Calu3 (cell line): ENCODE results near the gene FHIT. TPM values are rescaled to one million over a fixed set of nuclear protein-coding genes. Genes with fewer than 3 reads are reported as not detected.

Experiments used
- BruUV-seq: library from RNA; stranded (reverse); fragments of 400-500 nt; replicated peaks from 2 replicates; lab custom pipeline; 2021; lab: Mats Ljungman, UMichigan
- CTCF ChIA-PET: fragments of 300-600 bp; sonication (Branson Sonifier 250); formaldehyde crosslinking; loops from one replicate; lab custom pipeline; 2022; ENCODE audit warnings: antibody characterized with exemption; lab: Charles Lee
- DNase-seq: peaks from one replicate; pipeline ENCODE4 v3.0.0; 2022
- H3K27ac Mint-ChIP-seq: one replicate; pipeline ENCODE4 v1.8.0; 2022; ENCODE audit warnings: mixed read lengths; ENCODE audit not compliant: unreplicated experiment
- H3K27me3 Mint-ChIP-seq: one replicate; pipeline ENCODE4 v1.8.0; 2022; ENCODE audit warnings: mixed read lengths; ENCODE audit not compliant: unreplicated experiment
- H3K36me3 Mint-ChIP-seq: one replicate; pipeline ENCODE4 v1.8.0; 2022; ENCODE audit warnings: mild to moderate bottlenecking, moderate library complexity, mixed read lengths; ENCODE audit not compliant: insufficient read depth, unreplicated experiment
- H3K4me1 Mint-ChIP-seq: one replicate; pipeline ENCODE4 v1.8.0; 2022; ENCODE audit warnings: mild to moderate bottlenecking, low read depth, mixed read lengths; ENCODE audit not compliant: unreplicated experiment
- H3K4me3 Mint-ChIP-seq: one replicate; pipeline ENCODE4 v1.8.0; 2022; ENCODE audit warnings: mild to moderate bottlenecking, low read depth, moderate library complexity, mixed read lengths; ENCODE audit not compliant: unreplicated experiment
- H3K9me3 Mint-ChIP-seq: one replicate; pipeline ENCODE4 v1.8.0; 2022; ENCODE audit warnings: low read depth, mixed read lengths; ENCODE audit not compliant: unreplicated experiment
- CTCF ChIP-seq: fragments of 200-600 bp; IDR thresholded peaks from one replicate; pipeline ENCODE4 v1.8.0; 2022; ENCODE audit warnings: antibody characterized with exemption; ENCODE audit not compliant: unreplicated experiment
- intact Hi-C: fragments of 100-400 bp; cut with micrococcal nuclease; formaldehyde crosslinking; loops from one replicate; pipeline ENCODE4 v1.10.0; 2022; ENCODE audit not compliant: unreplicated experiment
- total RNA-seq: library from RNA; stranded (reverse); gene quantifications from 2 replicates; pipeline ENCODE4 v1.2.3, GENCODE V29; 2022

The FHIT gene
- total RNA-seq, 1 experiment from 2014 or later, result 6.2 TPM

- Mint-ChIP-seq H3K9me3 (peaks cover 14% of the 10 kb centered on the region), H3K4me3 (no peak overlapping the region), H3K36me3 (peaks cover 4% of the 10 kb centered on the region), H3K27me3 (no peaks in the 10 kb centered on the region), H3K4me1 (no peaks in the 10 kb centered on the region), H3K27ac (no peak overlapping the region)
- CTCF ChIA-PET, result no interaction called here
- TF ChIP-seq CTCF, result no peak
- intact Hi-C loops, result no loop called here
- BruUV-seq, result no TSS peak
- DNase-seq, result no peak
These were observed 593.3 kb downstream of the FHIT start for GRCh38 chr3:60657972-60658371.

- Mint-ChIP-seq H3K9me3 (peaks cover 3% of the 10 kb centered on the region), H3K36me3 (peaks cover 4% of the 10 kb centered on the region), H3K27ac (no peak overlapping the region), H3K4me1 (no peaks in the 10 kb centered on the region), H3K27me3 (no peaks in the 10 kb centered on the region), H3K4me3 (no peak overlapping the region)
- CTCF ChIA-PET, result no interaction called here
- no peak for DNase-seq
- no TSS peak for BruUV-seq
- intact Hi-C loops, result no loop called here
- no peak for TF ChIP-seq CTCF
These were observed 598.4 kb downstream of the FHIT start for GRCh38 chr3:60652829-60653228.

- no peaks in the 10 kb centered on the region for H3K27me3 Mint-ChIP-seq
- DNase-seq, result no peak
- no peak overlapping the region for H3K27ac Mint-ChIP-seq
- BruUV-seq, result no TSS peak
- no peak overlapping the region for H3K4me3 Mint-ChIP-seq
- intact Hi-C loops, result no loop called here
- TF ChIP-seq CTCF, result no peak
- CTCF ChIA-PET, result no interaction called here
- H3K4me1 Mint-ChIP-seq, result no peaks in the 10 kb centered on the region
- peaks cover 3% of the 10 kb centered on the region for H3K9me3 Mint-ChIP-seq
- H3K36me3 Mint-ChIP-seq, result peaks cover 4% of the 10 kb centered on the region
These were observed 599.5 kb downstream of the FHIT start for GRCh38 chr3:60651799-60652198.

GRCh38 chr3:60650171-60650570, 601.1 kb downstream of the FHIT start:
- Mint-ChIP-seq H3K27me3 (no peaks in the 10 kb centered on the region), H3K36me3 (peaks cover 4% of the 10 kb centered on the region), H3K4me1 (no peaks in the 10 kb centered on the region), H3K4me3 (no peak overlapping the region), H3K9me3 (peaks cover 3% of the 10 kb centered on the region), H3K27ac (no peak overlapping the region)
- no peak for DNase-seq
- BruUV-seq, result no TSS peak
- TF ChIP-seq CTCF, result no peak
- intact Hi-C loops, result no loop called here
- CTCF ChIA-PET, result no interaction called here

- Mint-ChIP-seq H3K4me3 (no peak overlapping the region), H3K27ac (no peak overlapping the region), H3K36me3 (no peaks in the 10 kb centered on the region), H3K9me3 (peaks cover 3% of the 10 kb centered on the region), H3K27me3 (no peaks in the 10 kb centered on the region), H3K4me1 (no peaks in the 10 kb centered on the region)
- BruUV-seq, result no TSS peak
- DNase-seq, result no peak
- intact Hi-C loops, result no loop called here
- CTCF ChIA-PET, result no interaction called here
- TF ChIP-seq CTCF, result no peak
These were observed 605.5 kb downstream of the FHIT start for GRCh38 chr3:60645801-60646200.
